A549 (cell line): ENCODE measurements around the gene MARCOL.

ENCODE experiments used
- JUNB ChIP-seq: fragments of >200 bp; sonication (Bioruptor Twin); formaldehyde crosslinking; IDR thresholded peaks from 2 replicates; pipeline ENCODE4 v1.6.1; 2016
- RAD21 ChIP-seq, 2 experiments: fragments of >200 bp in 1 of 2; sonication (Bioruptor Twin) in 1 of 2; formaldehyde crosslinking in 1 of 2; IDR thresholded peaks in 1 of 2; conservative IDR thresholded peaks in 1 of 2; 2 replicates in 1 of 2; 3 replicates in 1 of 2; pipeline ENCODE4 v1.6.1; 2012 to 2018; ENCODE audit warnings: inconsistent platforms in 1 of 2
- SMC3 ChIP-seq: fragments of >200 bp; sonication (Bioruptor Twin); formaldehyde crosslinking; IDR thresholded peaks from 3 replicates; pipeline ENCODE4 v1.6.1; 2018; ENCODE audit warnings: inconsistent platforms
- ZFP36 ChIP-seq: fragments of 450-650 bp; IDR thresholded peaks from 2 replicates; pipeline ENCODE4 v1.6.1; 2014; ENCODE audit warnings: borderline replicate concordance; ENCODE audit not compliant: partially characterized antibody

- TF ChIP-seq RAD21 (conservative IDR thresholded peaks at IDR 0.05 in 1 of 2, IDR thresholded peaks at IDR 0.05 in 1 of 2) = no peak
- TF ChIP-seq SMC3 = no peak
- no peak for TF ChIP-seq ZFP36
- TF ChIP-seq JUNB = no peak
Measured at GRCh38 chr5:148268566-148268965, 30.2 kb downstream of the MARCOL start, which contains the start of gene SPINK13.
